Caco-2 (cell line): ENCODE data around the gene HABP4. TPM values are rescaled to one million over a fixed set of nuclear protein-coding genes. Genes with fewer than 3 reads are reported as not detected.

Experiments
- BruUV-seq: library from RNA; stranded (reverse); fragments of 400-500 nt; replicated peaks from 2 replicates; lab custom pipeline; 2021; lab: Mats Ljungman, UMichigan
- CTCF ChIA-PET: fragments of 300-600 bp; sonication (Branson Sonifier 250); formaldehyde crosslinking; loops from one replicate; lab custom pipeline; 2022; ENCODE audit warnings: antibody characterized with exemption; lab: Charles Lee
- POLR2A ChIA-PET: fragments of 300-600 bp; sonication (Branson Sonifier 250); formaldehyde crosslinking; loops from one replicate; lab custom pipeline; 2022; ENCODE audit warnings: antibody characterized with exemption; lab: Charles Lee
- DNase-seq, 2 experiments: peaks; one replicate each; pipeline versions ENCODE4 v3.0.0 to v3.0.0-alpha.2; 2020 to 2022
- H3K27me3 ChIP-seq: replicated peaks from 2 replicates; pipeline ENCODE4 v1.6.0; 2011; ENCODE audit warnings: low read length; ENCODE audit not compliant: control insufficient read depth, insufficient read depth
- H3K36me3 ChIP-seq: 2 replicates; pipeline ENCODE4 v1.5.1; 2011; ENCODE audit warnings: low read length; ENCODE audit not compliant: control insufficient read depth, insufficient read depth
- H3K4me1 ChIP-seq: fragments of 250-450 bp; sonication (Bioruptor Pico); 2 replicates; pipeline ENCODE4 v1.5.1; 2020; ENCODE audit warnings: mild to moderate bottlenecking
- H3K4me3 ChIP-seq: 2 replicates; pipeline ENCODE4 v1.5.1; 2011; ENCODE audit warnings: low read depth, mild to moderate bottlenecking, control low read depth, low read length
- H3K9me3 ChIP-seq: fragments of 250-450 bp; sonication (Bioruptor Pico); 2 replicates; pipeline ENCODE4 v1.5.1; 2020; ENCODE audit warnings: mild to moderate bottlenecking, moderate library complexity
- H3K27ac Mint-ChIP-seq: one replicate; pipeline ENCODE4 v1.8.0; 2022; ENCODE audit warnings: mixed read lengths; ENCODE audit not compliant: unreplicated experiment
- H3K27me3 Mint-ChIP-seq: one replicate; pipeline ENCODE4 v1.8.0; 2022; ENCODE audit warnings: mixed read lengths; ENCODE audit not compliant: insufficient read depth, unreplicated experiment
- H3K36me3 Mint-ChIP-seq: one replicate; pipeline ENCODE4 v1.8.0; 2022; ENCODE audit warnings: mild to moderate bottlenecking, mixed read lengths; ENCODE audit not compliant: insufficient read depth, unreplicated experiment
- H3K4me1 Mint-ChIP-seq: one replicate; pipeline ENCODE4 v1.8.0; 2022; ENCODE audit warnings: low read depth, mixed read lengths; ENCODE audit not compliant: unreplicated experiment
- H3K4me3 Mint-ChIP-seq: one replicate; pipeline ENCODE4 v1.8.0; 2022; ENCODE audit warnings: mild to moderate bottlenecking, moderate library complexity, mixed read lengths; ENCODE audit not compliant: unreplicated experiment
- H3K9me3 Mint-ChIP-seq: one replicate; pipeline ENCODE4 v1.8.0; 2022; ENCODE audit warnings: mixed read lengths; ENCODE audit not compliant: unreplicated experiment
- intact Hi-C: fragments of 100-400 bp; cut with micrococcal nuclease; formaldehyde crosslinking; loops from one replicate; pipeline ENCODE4 v1.10.0; 2022; ENCODE audit not compliant: unreplicated experiment
- total RNA-seq: library from RNA; stranded (reverse); gene quantifications from 2 replicates; pipeline ENCODE4 v1.2.3, GENCODE V29; 2022
- TF ChIP-seq, protein P1 (sequence below), 2 experiments: fragments of 200-600 bp in 1 of 2; IDR thresholded peaks; 1 replicate in 1 of 2; 2 replicates in 1 of 2; pipeline versions ENCODE4 v1.5.1 to v1.8.0; 2011 to 2022; ENCODE audit warnings: antibody characterized with exemption in 1 of 2, control low read depth in 1 of 2, inconsistent platforms in 1 of 2, low read depth in 1 of 2, low read length in 1 of 2, mild to moderate bottlenecking in 1 of 2, moderate library complexity in 1 of 2; ENCODE audit not compliant: insufficient read depth in 1 of 2, severe bottlenecking in 1 of 2, unreplicated experiment in 1 of 2

Gene HABP4
- total RNA-seq, 1 experiment from 2014 or later = 26.7 TPM

DNA sequence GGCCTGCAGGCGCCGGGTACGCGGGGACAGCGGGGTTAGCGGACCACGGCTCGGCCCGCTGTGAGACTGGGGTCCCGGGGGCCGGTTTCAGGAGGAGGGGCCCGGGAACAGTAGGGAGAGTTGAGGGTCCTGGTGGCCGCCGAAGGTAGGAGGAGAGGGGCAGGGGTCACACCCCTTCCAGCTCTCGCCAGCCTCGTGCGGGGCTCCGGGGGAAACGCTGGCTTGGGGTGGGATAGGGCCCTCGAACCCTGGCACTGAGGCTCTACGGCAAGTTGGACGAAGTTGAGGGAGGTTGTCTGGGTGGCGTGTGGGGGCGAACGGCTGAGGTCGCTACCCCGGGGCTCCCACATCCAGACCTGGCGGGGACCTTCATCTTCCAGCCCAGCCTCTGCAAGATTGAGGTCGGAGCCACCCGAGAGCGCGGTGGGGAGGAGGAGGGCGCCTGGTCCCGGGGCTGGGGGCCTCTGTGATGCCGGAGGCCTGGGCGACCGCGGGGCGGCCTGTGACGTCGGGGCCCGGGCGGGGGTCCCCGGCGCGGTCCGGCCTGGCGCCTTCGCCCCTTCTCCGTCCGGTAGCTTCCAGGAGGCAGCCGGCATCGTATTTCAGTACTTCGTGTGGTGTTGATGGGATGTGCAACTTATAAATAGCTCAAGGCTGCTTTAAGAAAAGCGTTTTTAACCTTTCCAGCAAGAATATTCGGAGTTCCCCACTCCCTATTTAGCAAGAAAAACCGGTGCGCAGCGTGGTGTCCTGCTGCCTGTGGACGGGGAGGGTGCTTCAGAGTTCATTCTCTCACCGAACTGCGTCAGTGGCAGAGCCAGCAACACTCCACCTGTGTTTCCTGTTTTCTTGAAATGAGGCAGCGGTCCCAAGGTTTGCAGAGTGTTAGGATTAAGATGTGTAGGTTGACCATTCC is 902 bp downstream of the HABP4 start:
- Mint-ChIP-seq H3K27me3 (no peaks in the 10 kb centered on the region), H3K4me3 (peak overlapping the region; percentile 93), H3K27ac (peak overlapping the region; percentile 76), H3K36me3 (peaks cover 21% of the 10 kb centered on the region), H3K9me3 (no peaks in the 10 kb centered on the region), H3K4me1 (peaks cover 12% of the 10 kb centered on the region)
- intact Hi-C loops = loop anchor here (1.0 to 10.0 kb wide), 3 partner anchors 32 to 324 kb away; partner anchors contain the start of genes ZNF367 and ZNF510
- TF ChIP-seq, protein P1, sequence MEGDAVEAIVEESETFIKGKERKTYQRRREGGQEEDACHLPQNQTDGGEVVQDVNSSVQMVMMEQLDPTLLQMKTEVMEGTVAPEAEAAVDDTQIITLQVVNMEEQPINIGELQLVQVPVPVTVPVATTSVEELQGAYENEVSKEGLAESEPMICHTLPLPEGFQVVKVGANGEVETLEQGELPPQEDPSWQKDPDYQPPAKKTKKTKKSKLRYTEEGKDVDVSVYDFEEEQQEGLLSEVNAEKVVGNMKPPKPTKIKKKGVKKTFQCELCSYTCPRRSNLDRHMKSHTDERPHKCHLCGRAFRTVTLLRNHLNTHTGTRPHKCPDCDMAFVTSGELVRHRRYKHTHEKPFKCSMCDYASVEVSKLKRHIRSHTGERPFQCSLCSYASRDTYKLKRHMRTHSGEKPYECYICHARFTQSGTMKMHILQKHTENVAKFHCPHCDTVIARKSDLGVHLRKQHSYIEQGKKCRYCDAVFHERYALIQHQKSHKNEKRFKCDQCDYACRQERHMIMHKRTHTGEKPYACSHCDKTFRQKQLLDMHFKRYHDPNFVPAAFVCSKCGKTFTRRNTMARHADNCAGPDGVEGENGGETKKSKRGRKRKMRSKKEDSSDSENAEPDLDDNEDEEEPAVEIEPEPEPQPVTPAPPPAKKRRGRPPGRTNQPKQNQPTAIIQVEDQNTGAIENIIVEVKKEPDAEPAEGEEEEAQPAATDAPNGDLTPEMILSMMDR (IDR thresholded peaks at IDR 0.05; ENCODE audit: insufficient read depth in 1 of 2, low read depth in 1 of 2, low read length in 1 of 2, severe bottlenecking in 1 of 2, unreplicated experiment in 1 of 2) = no peak
- ChIA-PET POLR2A (interaction anchor here (0.6 to 1.4 kb wide), 2 partner anchors 30 to 31 kb away, joined by 3 to 6 read pairs; no protein-coding TSS in a partner anchor), CTCF (interaction anchor here (0.5 to 1.6 kb wide), 4 partner anchors 9 to 193 kb away, joined by 3 to 4 read pairs (median 4); no protein-coding TSS in a partner anchor)
- no peaks in the 10 kb centered on the region for H3K27me3 ChIP-seq
- H3K36me3 ChIP-seq = no peaks in the 10 kb centered on the region
- no peaks in the 10 kb centered on the region for H3K9me3 ChIP-seq
- BruUV-seq = no TSS peak
- DNase-seq = peak; percentile 52 to 55
- H3K4me1 ChIP-seq = 0 out of 2 replicates have a peak, but pooled peaks cover 3% of the 10 kb centered on the region
- peak overlapping the region; percentile 89 for H3K4me3 ChIP-seq

DNA sequence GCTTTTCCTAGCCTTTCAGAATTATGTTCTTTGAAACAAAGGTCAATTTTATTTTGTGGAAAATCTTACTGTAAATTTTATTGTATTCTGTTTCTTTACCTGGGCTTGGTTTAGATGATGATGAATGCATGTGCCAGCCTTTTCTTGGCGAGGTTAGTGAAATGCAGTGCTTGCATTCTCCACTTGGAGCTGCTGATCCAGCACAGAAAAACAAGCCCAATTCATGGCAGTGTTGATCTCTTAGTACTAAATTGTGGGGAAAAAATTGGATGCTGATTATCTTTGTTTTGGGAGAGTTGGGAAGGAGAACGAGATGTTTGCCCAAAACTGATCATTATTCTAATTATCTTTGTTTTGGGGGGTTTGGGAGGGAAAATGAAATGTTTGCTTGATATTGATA is 3.7 kb downstream of the HABP4 start:
- Histone ChIP-seq H3K36me3 (no peaks in the 10 kb centered on the region), H3K9me3 (no peaks in the 10 kb centered on the region), H3K4me1 (0 out of 2 replicates have a peak, but pooled peaks cover 3% of the 10 kb centered on the region), H3K27me3 (no peaks in the 10 kb centered on the region), H3K4me3 (no peak overlapping the region)
- ChIA-PET CTCF (no interaction called here), POLR2A (no interaction called here)
- Mint-ChIP-seq H3K27me3 (no peaks in the 10 kb centered on the region), H3K4me1 (peaks cover 12% of the 10 kb centered on the region), H3K9me3 (no peaks in the 10 kb centered on the region), H3K27ac (no peak overlapping the region), H3K36me3 (peaks cover 21% of the 10 kb centered on the region), H3K4me3 (peak overlapping the region; percentile 1)
- intact Hi-C loops = loop anchor here (10.0 kb wide), 1 partner anchor 321 kb away; the partner anchor contains the start of gene ZNF510
- TF ChIP-seq, protein P1 (IDR thresholded peaks at IDR 0.05; ENCODE audit: insufficient read depth in 1 of 2, low read depth in 1 of 2, low read length in 1 of 2, severe bottlenecking in 1 of 2, unreplicated experiment in 1 of 2) = peak; percentile 21 to 57
- DNase-seq = peak in 1 of 2 experiments; percentile 17
- BruUV-seq = TSS peak; percentile 3

DNA sequence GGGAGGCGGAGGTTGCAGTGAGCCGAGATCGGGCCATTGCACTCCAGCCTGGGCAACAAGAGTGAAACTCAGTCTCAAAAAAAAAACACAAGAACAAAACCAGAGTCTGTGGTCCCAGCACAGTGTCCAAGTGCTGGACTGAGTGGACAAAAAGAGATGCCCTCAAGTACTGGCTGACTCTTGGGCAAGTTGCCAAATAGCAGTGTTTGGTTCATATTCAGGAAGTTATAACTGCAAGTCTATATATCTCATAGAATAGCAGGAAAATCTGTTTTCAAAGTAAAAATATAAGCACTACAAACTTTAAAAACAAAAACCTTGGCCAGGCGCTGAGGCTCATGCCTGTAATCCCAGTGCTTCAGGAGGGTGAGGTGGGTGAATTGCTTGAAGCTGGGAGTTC is 7.3 kb downstream of the HABP4 start:
- Mint-ChIP-seq H3K27ac (no peak overlapping the region), H3K9me3 (no peaks in the 10 kb centered on the region), H3K4me1 (peaks cover 6% of the 10 kb centered on the region), H3K36me3 (peaks cover 23% of the 10 kb centered on the region), H3K4me3 (no peak overlapping the region), H3K27me3 (no peaks in the 10 kb centered on the region)
- intact Hi-C loops = loop anchor here (10.0 kb wide), 1 partner anchor 318 kb away; the partner anchor contains the start of gene ZNF510
- no TSS peak for BruUV-seq
- DNase-seq = no peak
- H3K9me3 ChIP-seq = no peaks in the 10 kb centered on the region
- H3K36me3 ChIP-seq = no peaks in the 10 kb centered on the region; the same call in 1 of the 2 replicates
- H3K27me3 ChIP-seq = no peaks in the 10 kb centered on the region
- H3K4me1 ChIP-seq = 0 out of 2 replicates have a peak, but pooled peaks cover 3% of the 10 kb centered on the region
- no peak overlapping the region for H3K4me3 ChIP-seq
- POLR2A ChIA-PET = no interaction called here
- CTCF ChIA-PET = no interaction called here
- TF ChIP-seq, protein P1 (IDR thresholded peaks at IDR 0.05; ENCODE audit: insufficient read depth in 1 of 2, low read depth in 1 of 2, low read length in 1 of 2, severe bottlenecking in 1 of 2, unreplicated experiment in 1 of 2) = no peak
